HG03039 (cell line): ENCODE results near the gene DISP1.
"Not testable (repeated sequence)": the region's sequence is repeated elsewhere in the genome, so short reads cannot be mapped to it uniquely, and the experiment has no call there.

Experiments used
- ATAC-seq: cut with Tn5 transposase; IDR thresholded peaks from one replicate; pipeline ENCODE4 v1.9.1; 2021; ENCODE audit warnings: mild to moderate bottlenecking, moderate library complexity; ENCODE audit not compliant: unreplicated experiment

Gene DISP1

GRCh38 chr1:222850550-222850949, 35.7 kb downstream of the DISP1 start:
- not testable (repeated sequence) for ATAC-seq

GRCh38 chr1:222852326-222852725, 37.5 kb downstream of the DISP1 start:
- ATAC-seq = no peak

GRCh38 chr1:222861062-222861461, 46.2 kb downstream of the DISP1 start:
- ATAC-seq = no peak
